GM12875 (cell line): ENCODE measurements around the gene ARHGEF39.
A peak's percentile ranks its signal among the peaks of the same experiment; 100 is the strongest.

Experiments used
- H3K4me3 ChIP-seq: one replicate; pipeline ENCODE4 v1.5.1; 2011; ENCODE audit warnings: low read depth, low read length, control low read depth
- TF ChIP-seq, protein P1 (sequence below): IDR thresholded peaks from 2 replicates; pipeline ENCODE4 v1.5.1; 2011; ENCODE audit warnings: low read depth, mild to moderate bottlenecking, control low read depth, inconsistent platforms, low read length, moderate library complexity, borderline replicate concordance; ENCODE audit not compliant: insufficient read depth

The ARHGEF39 gene

DNA sequence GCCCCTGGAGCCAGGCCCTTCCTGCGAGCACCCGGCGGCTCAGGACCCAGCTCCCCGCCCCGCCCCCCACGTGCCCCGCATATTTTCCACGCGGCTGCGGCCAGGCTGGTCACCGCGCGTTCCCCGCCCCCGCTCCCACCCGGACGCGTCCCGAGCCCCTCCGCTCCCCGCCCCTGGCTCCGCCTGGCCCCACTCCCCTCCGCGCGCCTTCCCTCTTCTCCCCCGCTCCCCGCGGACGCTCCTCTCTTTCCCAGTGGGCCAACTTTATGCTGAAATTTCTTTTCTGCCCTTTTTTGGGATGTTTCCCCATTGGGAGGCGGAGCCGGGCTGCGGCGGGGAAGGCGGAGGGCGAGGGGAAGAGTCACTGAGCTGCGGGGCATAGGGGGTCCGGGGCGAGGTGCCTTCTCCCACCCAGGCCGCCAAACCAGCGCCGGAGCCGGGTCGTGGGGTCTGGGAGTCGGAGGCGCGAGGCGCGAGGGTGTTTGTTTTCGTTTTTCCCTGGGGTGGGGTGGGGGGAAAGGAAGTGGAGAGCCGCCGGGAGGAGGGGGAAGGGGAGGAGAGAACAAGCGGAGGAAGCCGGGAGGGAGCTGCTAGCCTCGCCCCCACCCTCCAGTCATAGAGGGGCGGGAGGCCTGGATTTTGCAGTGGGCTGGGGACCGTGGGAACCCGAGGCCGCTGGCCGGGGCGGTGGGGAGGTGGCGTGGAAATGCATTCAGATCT is 25.8 kb upstream of the ARHGEF39 start:
- peak overlapping the region; percentile 66 for H3K4me3 ChIP-seq
- TF ChIP-seq, protein P1, sequence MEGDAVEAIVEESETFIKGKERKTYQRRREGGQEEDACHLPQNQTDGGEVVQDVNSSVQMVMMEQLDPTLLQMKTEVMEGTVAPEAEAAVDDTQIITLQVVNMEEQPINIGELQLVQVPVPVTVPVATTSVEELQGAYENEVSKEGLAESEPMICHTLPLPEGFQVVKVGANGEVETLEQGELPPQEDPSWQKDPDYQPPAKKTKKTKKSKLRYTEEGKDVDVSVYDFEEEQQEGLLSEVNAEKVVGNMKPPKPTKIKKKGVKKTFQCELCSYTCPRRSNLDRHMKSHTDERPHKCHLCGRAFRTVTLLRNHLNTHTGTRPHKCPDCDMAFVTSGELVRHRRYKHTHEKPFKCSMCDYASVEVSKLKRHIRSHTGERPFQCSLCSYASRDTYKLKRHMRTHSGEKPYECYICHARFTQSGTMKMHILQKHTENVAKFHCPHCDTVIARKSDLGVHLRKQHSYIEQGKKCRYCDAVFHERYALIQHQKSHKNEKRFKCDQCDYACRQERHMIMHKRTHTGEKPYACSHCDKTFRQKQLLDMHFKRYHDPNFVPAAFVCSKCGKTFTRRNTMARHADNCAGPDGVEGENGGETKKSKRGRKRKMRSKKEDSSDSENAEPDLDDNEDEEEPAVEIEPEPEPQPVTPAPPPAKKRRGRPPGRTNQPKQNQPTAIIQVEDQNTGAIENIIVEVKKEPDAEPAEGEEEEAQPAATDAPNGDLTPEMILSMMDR, result no peak

DNA sequence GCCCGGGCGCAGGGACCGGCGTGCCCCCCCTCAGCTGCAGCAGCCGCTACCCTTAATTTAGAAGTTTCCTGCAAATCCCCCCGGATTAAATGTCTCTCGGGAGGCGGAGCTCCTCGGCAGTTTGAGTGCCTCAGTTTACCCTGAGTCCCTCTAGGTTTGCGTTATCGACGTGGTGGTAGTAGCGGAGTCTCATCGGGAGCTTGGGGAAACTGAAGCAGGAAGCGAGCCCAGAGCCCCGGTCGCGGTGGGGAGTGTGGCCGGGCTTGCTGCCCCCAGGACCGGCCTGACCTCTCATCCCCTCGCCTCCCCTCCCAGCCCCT is 25.3 kb upstream of the ARHGEF39 start:
- TF ChIP-seq, protein P1, result no peak

DNA sequence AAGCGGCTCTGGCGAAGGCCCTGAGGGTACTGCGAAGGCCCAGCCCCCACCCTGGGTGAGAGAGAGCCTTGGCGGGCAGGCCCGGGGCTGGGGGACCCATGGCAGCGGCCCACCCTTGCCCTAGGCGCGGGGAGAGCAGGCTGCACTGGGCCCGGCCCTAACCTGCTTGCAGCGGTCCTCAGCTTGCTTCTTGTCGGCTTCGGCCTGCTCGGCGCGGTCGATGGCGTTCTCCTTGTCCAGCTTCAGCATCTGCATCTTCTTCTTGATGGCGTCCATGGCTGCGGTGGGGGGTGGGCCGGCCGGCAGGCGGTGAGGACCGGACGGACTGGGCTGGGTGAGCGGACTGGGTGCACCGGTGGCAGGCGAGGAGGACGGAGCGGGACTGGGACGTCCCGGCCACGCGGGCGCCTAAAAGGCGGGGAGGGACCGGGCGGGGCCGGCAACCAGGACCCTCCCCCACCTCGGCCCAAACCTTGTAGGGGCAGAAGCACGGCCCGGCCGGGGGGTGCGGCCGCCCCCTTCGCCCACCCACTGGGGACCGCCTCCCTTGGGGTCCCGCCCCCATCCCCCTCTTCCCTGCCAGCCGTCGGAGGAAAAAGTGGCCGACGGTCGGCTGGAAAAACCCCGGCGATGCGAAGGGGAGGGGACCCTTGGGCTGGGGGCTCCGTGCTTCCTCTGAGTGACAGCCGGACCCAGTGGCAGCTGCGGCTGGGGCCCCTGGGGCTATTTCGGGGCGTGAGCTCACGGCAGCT is 24.7 kb upstream of the ARHGEF39 start, which contains the start of gene TPM2:
TPM2 (minus strand) TSS at position 384 of the 752 bp plus-strand sequence; CDS start at position 276, 108 bp downstream.
- TF ChIP-seq, protein P1, result no peak
- H3K4me3 ChIP-seq, result peak within 1 kb of the TSS; percentile 66

More for the DNA sequence above, 25.3 kb upstream of the ARHGEF39 start:
- peak overlapping the region; percentile 66 for H3K4me3 ChIP-seq

- no peak overlapping the region for H3K4me3 ChIP-seq
- TF ChIP-seq, protein P1, result no peak
Observed at GRCh38 chr9:35688558-35689541, 23.9 kb upstream of the ARHGEF39 start.

- TF ChIP-seq, protein P1, result no peak
- H3K4me3 ChIP-seq, result no peak overlapping the region
Observed at GRCh38 chr9:35687972-35688557, 23.1 kb upstream of the ARHGEF39 start.

- TF ChIP-seq, protein P1, result no peak
- no peak overlapping the region for H3K4me3 ChIP-seq
Observed at GRCh38 chr9:35687306-35687705, 22.3 kb upstream of the ARHGEF39 start.
